ENCODE results near the gene FCN1. TPM values are rescaled to one million over a fixed set of nuclear protein-coding genes. Genes with fewer than 3 reads are reported as not detected.

The FCN1 gene
- total RNA-seq, 1 donor, result 1,156 TPM

GRCh38 chr9:134887219-134887618, 30.5 kb downstream of the FCN1 start:
- no peak overlapping the region for H3K4me3 ChIP-seq (ENCODE audit: low read length)
- H3K27me3 ChIP-seq (ENCODE audit: insufficient read depth, low read length), result no peaks in the 10 kb centered on the region
- H3K9me3 ChIP-seq (ENCODE audit: low read depth, low read length), result no peaks in the 10 kb centered on the region
- peaks cover 20% of the 10 kb centered on the region for H3K4me1 ChIP-seq (ENCODE audit: insufficient read depth, low read length)

GRCh38 chr9:134886413-134886913, 31.2 kb downstream of the FCN1 start:
- Histone ChIP-seq H3K27me3 (ENCODE audit: insufficient read depth, low read length) (no peaks in the 10 kb centered on the region), H3K4me3 (ENCODE audit: low read length) (no peak overlapping the region), H3K4me1 (ENCODE audit: insufficient read depth, low read length) (peaks cover 15% of the 10 kb centered on the region), H3K9me3 (ENCODE audit: low read depth, low read length) (no peaks in the 10 kb centered on the region)

- Histone ChIP-seq H3K4me3 (ENCODE audit: low read length) (no peak overlapping the region), H3K4me1 (ENCODE audit: insufficient read depth, low read length) (peaks cover 9% of the 10 kb centered on the region), H3K9me3 (ENCODE audit: low read depth, low read length) (no peaks in the 10 kb centered on the region), H3K27me3 (ENCODE audit: insufficient read depth, low read length) (no peaks in the 10 kb centered on the region)
These were observed 31.9 kb downstream of the FCN1 start for GRCh38 chr9:134885679-134886412.

- H3K9me3 ChIP-seq (ENCODE audit: low read depth, low read length), result no peaks in the 10 kb centered on the region
- no peak overlapping the region for H3K4me3 ChIP-seq (ENCODE audit: low read length)
- H3K27me3 ChIP-seq (ENCODE audit: insufficient read depth, low read length), result no peaks in the 10 kb centered on the region
- peaks cover 8% of the 10 kb centered on the region for H3K4me1 ChIP-seq (ENCODE audit: insufficient read depth, low read length)
These were observed 32.6 kb downstream of the FCN1 start for GRCh38 chr9:134885001-134885678.

- Histone ChIP-seq H3K4me1 (ENCODE audit: insufficient read depth, low read length) (peaks cover 8% of the 10 kb centered on the region), H3K9me3 (ENCODE audit: low read depth, low read length) (no peaks in the 10 kb centered on the region), H3K27me3 (ENCODE audit: insufficient read depth, low read length) (no peaks in the 10 kb centered on the region), H3K4me3 (ENCODE audit: low read length) (no peak overlapping the region)
These were observed 33.2 kb downstream of the FCN1 start for GRCh38 chr9:134884492-134884891.

GRCh38 chr9:134883040-134883782, 34.5 kb downstream of the FCN1 start:
- H3K9me3 ChIP-seq (ENCODE audit: low read depth, low read length), result no peaks in the 10 kb centered on the region
- no peaks in the 10 kb centered on the region for H3K27me3 ChIP-seq (ENCODE audit: insufficient read depth, low read length)
- no peak overlapping the region for H3K4me3 ChIP-seq (ENCODE audit: low read length)

GRCh38 chr9:134882204-134882785, 35.4 kb downstream of the FCN1 start:
- H3K4me3 ChIP-seq (ENCODE audit: low read length), result no peak overlapping the region
- H3K9me3 ChIP-seq (ENCODE audit: low read depth, low read length), result no peaks in the 10 kb centered on the region
- no peaks in the 10 kb centered on the region for H3K27me3 ChIP-seq (ENCODE audit: insufficient read depth, low read length)
- no peaks in the 10 kb centered on the region for H3K4me1 ChIP-seq (ENCODE audit: insufficient read depth, low read length)

More at GRCh38 chr9:134883040-134883782, 34.5 kb downstream of the FCN1 start:
- H3K4me1 ChIP-seq (ENCODE audit: insufficient read depth, low read length), result peaks cover 8% of the 10 kb centered on the region

GRCh38 chr9:134881313-134881670, 36.4 kb downstream of the FCN1 start:
- H3K4me1 ChIP-seq (ENCODE audit: insufficient read depth, low read length), result no peaks in the 10 kb centered on the region
- H3K27me3 ChIP-seq (ENCODE audit: insufficient read depth, low read length), result no peaks in the 10 kb centered on the region
- no peaks in the 10 kb centered on the region for H3K9me3 ChIP-seq (ENCODE audit: low read depth, low read length)
- H3K4me3 ChIP-seq (ENCODE audit: low read length), result no peak overlapping the region

- H3K4me3 ChIP-seq (ENCODE audit: low read length), result no peak within 1 kb of the TSS
- no peaks in the 10 kb centered on the region for H3K4me1 ChIP-seq (ENCODE audit: insufficient read depth, low read length)
- no peaks in the 10 kb centered on the region for H3K9me3 ChIP-seq (ENCODE audit: low read depth, low read length)
- no peaks in the 10 kb centered on the region for H3K27me3 ChIP-seq (ENCODE audit: insufficient read depth, low read length)
These were observed 37.0 kb downstream of the FCN1 start, which contains the start of gene FCN2 for GRCh38 chr9:134880484-134881312. FCN2 (plus strand) TSS chr9:134880810; CDS start chr9:134880822, 12 bp downstream.

GRCh38 chr9:134879664-134880483, 37.8 kb downstream of the FCN1 start:
- H3K9me3 ChIP-seq (ENCODE audit: low read depth, low read length), result no peaks in the 10 kb centered on the region
- no peak overlapping the region for H3K4me3 ChIP-seq (ENCODE audit: low read length)
- no peaks in the 10 kb centered on the region for H3K27me3 ChIP-seq (ENCODE audit: insufficient read depth, low read length)
- no peaks in the 10 kb centered on the region for H3K4me1 ChIP-seq (ENCODE audit: insufficient read depth, low read length)

- H3K9me3 ChIP-seq (ENCODE audit: low read depth, low read length), result no peaks in the 10 kb centered on the region
- H3K4me1 ChIP-seq (ENCODE audit: insufficient read depth, low read length), result no peaks in the 10 kb centered on the region
- no peaks in the 10 kb centered on the region for H3K27me3 ChIP-seq (ENCODE audit: insufficient read depth, low read length)
- no peak overlapping the region for H3K4me3 ChIP-seq (ENCODE audit: low read length)
These were observed 40.2 kb downstream of the FCN1 start for GRCh38 chr9:134877541-134877940.

- no peaks in the 10 kb centered on the region for H3K9me3 ChIP-seq (ENCODE audit: low read depth, low read length)
- no peak overlapping the region for H3K4me3 ChIP-seq (ENCODE audit: low read length)
These were observed 42.3 kb downstream of the FCN1 start for GRCh38 chr9:134875371-134875770.

GRCh38 chr9:134872482-134873231, 45.1 kb downstream of the FCN1 start:
- H3K4me1 ChIP-seq (ENCODE audit: insufficient read depth, low read length), result no peaks in the 10 kb centered on the region
- H3K27me3 ChIP-seq (ENCODE audit: insufficient read depth, low read length), result no peaks in the 10 kb centered on the region
- no peaks in the 10 kb centered on the region for H3K9me3 ChIP-seq (ENCODE audit: low read depth, low read length)
- no peak overlapping the region for H3K4me3 ChIP-seq (ENCODE audit: low read length)

More at GRCh38 chr9:134875371-134875770, 42.3 kb downstream of the FCN1 start:
- no peaks in the 10 kb centered on the region for H3K27me3 ChIP-seq (ENCODE audit: insufficient read depth, low read length)
- H3K4me1 ChIP-seq (ENCODE audit: insufficient read depth, low read length), result no peaks in the 10 kb centered on the region

Measured in mononuclear cell (primary cell).